HK-2 (cell line): ENCODE results near the gene GZMM.
"Not testable (repeated sequence)": the region's sequence is repeated elsewhere in the genome, so short reads cannot be mapped to it uniquely, and the experiment has no call there.

ENCODE experiments used
- DNase-seq: peaks from one replicate; pipeline ENCODE4 v3.0.0-alpha.2; 2018; ENCODE audit not compliant: unreplicated experiment

Gene GZMM

GRCh38 chr19:583198-583967 lies 39.5 kb downstream of the GZMM start:
- DNase-seq: no peak

GRCh38 chr19:583968-584239 lies 40.1 kb downstream of the GZMM start:
- DNase-seq: no peak

- DNase-seq: no peak
Measured at GRCh38 chr19:584240-585001, 40.6 kb downstream of the GZMM start.

GRCh38 chr19:585146-585545 lies 41.3 kb downstream of the GZMM start:
- not testable (repeated sequence) for DNase-seq

GRCh38 chr19:585551-586110 lies 41.8 kb downstream of the GZMM start:
- no peak for DNase-seq

GRCh38 chr19:588093-588740 lies 44.4 kb downstream of the GZMM start:
- DNase-seq: peak; percentile 83

GRCh38 chr19:588741-589692 lies 45.2 kb downstream of the GZMM start:
- no peak for DNase-seq

GRCh38 chr19:589693-590395 lies 46.0 kb downstream of the GZMM start, which contains the start of gene HCN2:
TSS of gene HCN2 (plus strand) at chr19:589881. CDS start at chr19:589946, 65 bp downstream.
- DNase-seq: no peak

GRCh38 chr19:590396-590745 lies 46.5 kb downstream of the GZMM start:
- DNase-seq: no peak

GRCh38 chr19:590750-591098 lies 46.9 kb downstream of the GZMM start:
- no peak for DNase-seq

GRCh38 chr19:591099-591958 lies 47.5 kb downstream of the GZMM start:
- no peak for DNase-seq

GRCh38 chr19:592101-592500 lies 48.2 kb downstream of the GZMM start:
- DNase-seq: no peak

GRCh38 chr19:593055-593454 lies 49.2 kb downstream of the GZMM start:
- no peak for DNase-seq

- no peak for DNase-seq
Measured at GRCh38 chr19:593505-593904, 49.7 kb downstream of the GZMM start.

- no peak for DNase-seq
Measured at GRCh38 chr19:594265-594870, 50.5 kb downstream of the GZMM start.

GRCh38 chr19:595326-596262 lies 51.7 kb downstream of the GZMM start:
- DNase-seq: no peak

- no peak for DNase-seq
Measured at GRCh38 chr19:596263-596655, 52.4 kb downstream of the GZMM start.
